Measurements from ENCODE around the gene CGREF1. TPM values are rescaled to one million over a fixed set of nuclear protein-coding genes. Genes with fewer than 3 reads are reported as not detected.

CGREF1 gene
- total RNA-seq, 1 donor from 2014 or later = not detected

- no peak overlapping the region for H3K27ac Mint-ChIP-seq (ENCODE audit: unreplicated experiment)
- H3K36me3 Mint-ChIP-seq (ENCODE audit: low read depth, unreplicated experiment) = peaks cover 26% of the 10 kb centered on the region
- no peak overlapping the region for H3K4me3 Mint-ChIP-seq (ENCODE audit: unreplicated experiment)
- H3K27me3 Mint-ChIP-seq (ENCODE audit: unreplicated experiment) = no peaks in the 10 kb centered on the region
- no peak for DNase-seq (ENCODE audit: low spot score)
- peaks cover 39% of the 10 kb centered on the region for H3K4me1 Mint-ChIP-seq (ENCODE audit: unreplicated experiment)
- TF ChIP-seq CTCF (IDR thresholded peaks at IDR 0.05; ENCODE audit: unreplicated experiment) = no peak
- no peaks in the 10 kb centered on the region for H3K9me3 Mint-ChIP-seq (ENCODE audit: unreplicated experiment)
These were observed 51.5 kb downstream of the CGREF1 start for GRCh38 chr2:27067385-27067784.

GRCh38 chr2:27065128-27065527 lies 53.8 kb downstream of the CGREF1 start:
- H3K27ac Mint-ChIP-seq (ENCODE audit: unreplicated experiment) = no peak overlapping the region
- H3K27me3 Mint-ChIP-seq (ENCODE audit: unreplicated experiment) = no peaks in the 10 kb centered on the region
- TF ChIP-seq CTCF (IDR thresholded peaks at IDR 0.05; ENCODE audit: unreplicated experiment) = no peak
- no peak for DNase-seq (ENCODE audit: low spot score)
- no peaks in the 10 kb centered on the region for H3K9me3 Mint-ChIP-seq (ENCODE audit: unreplicated experiment)
- H3K4me3 Mint-ChIP-seq (ENCODE audit: unreplicated experiment) = no peak overlapping the region
- peaks cover 33% of the 10 kb centered on the region for H3K4me1 Mint-ChIP-seq (ENCODE audit: unreplicated experiment)
- peaks cover 27% of the 10 kb centered on the region for H3K36me3 Mint-ChIP-seq (ENCODE audit: low read depth, unreplicated experiment)

- H3K36me3 Mint-ChIP-seq (ENCODE audit: low read depth, unreplicated experiment) = peaks cover 29% of the 10 kb centered on the region
- H3K27ac Mint-ChIP-seq (ENCODE audit: unreplicated experiment) = no peak overlapping the region
- H3K4me1 Mint-ChIP-seq (ENCODE audit: unreplicated experiment) = peaks cover 17% of the 10 kb centered on the region
- no peaks in the 10 kb centered on the region for H3K9me3 Mint-ChIP-seq (ENCODE audit: unreplicated experiment)
- H3K4me3 Mint-ChIP-seq (ENCODE audit: unreplicated experiment) = no peak overlapping the region
- H3K27me3 Mint-ChIP-seq (ENCODE audit: unreplicated experiment) = no peaks in the 10 kb centered on the region
- no peak for DNase-seq (ENCODE audit: low spot score)
- no peak for TF ChIP-seq CTCF (IDR thresholded peaks at IDR 0.05; ENCODE audit: unreplicated experiment)
These were observed 58.6 kb downstream of the CGREF1 start for GRCh38 chr2:27060323-27060722.

GRCh38 chr2:27059141-27059820 lies 59.6 kb downstream of the CGREF1 start:
- DNase-seq (ENCODE audit: low spot score) = no peak
- Mint-ChIP-seq H3K36me3 (ENCODE audit: low read depth, unreplicated experiment) (peaks cover 37% of the 10 kb centered on the region), H3K4me3 (ENCODE audit: unreplicated experiment) (no peak overlapping the region), H3K27me3 (ENCODE audit: unreplicated experiment) (peaks cover 3% of the 10 kb centered on the region), H3K9me3 (ENCODE audit: unreplicated experiment) (no peaks in the 10 kb centered on the region), H3K27ac (ENCODE audit: unreplicated experiment) (no peak overlapping the region), H3K4me1 (ENCODE audit: unreplicated experiment) (peaks cover 17% of the 10 kb centered on the region)
- no peak for TF ChIP-seq CTCF (IDR thresholded peaks at IDR 0.05; ENCODE audit: unreplicated experiment)

- peak overlapping the region; percentile 42 for H3K27ac Mint-ChIP-seq (ENCODE audit: unreplicated experiment)
- H3K4me3 Mint-ChIP-seq (ENCODE audit: unreplicated experiment) = no peak overlapping the region
- peaks cover 20% of the 10 kb centered on the region for H3K4me1 Mint-ChIP-seq (ENCODE audit: unreplicated experiment)
- H3K27me3 Mint-ChIP-seq (ENCODE audit: unreplicated experiment) = peaks cover 5% of the 10 kb centered on the region
- TF ChIP-seq CTCF (IDR thresholded peaks at IDR 0.05; ENCODE audit: unreplicated experiment) = no peak
- no peak for DNase-seq (ENCODE audit: low spot score)
- H3K9me3 Mint-ChIP-seq (ENCODE audit: unreplicated experiment) = no peaks in the 10 kb centered on the region
- peaks cover 42% of the 10 kb centered on the region for H3K36me3 Mint-ChIP-seq (ENCODE audit: low read depth, unreplicated experiment)
These were observed 60.7 kb downstream of the CGREF1 start for GRCh38 chr2:27058210-27058609.

All from endothelial cell (in vitro differentiated cells).